Tibial nerve (tissue), 4 donors: ENCODE measurements around the gene TSPAN16. TPM values are rescaled to one million over a fixed set of nuclear protein-coding genes. Genes with fewer than 3 reads are reported as not detected.
A peak's percentile ranks its signal among the peaks of the same experiment; 100 is the strongest.

ENCODE experiments used
- DNase-seq, 2 donors: peaks; one replicate each; pipeline ENCODE4 v3.0.0-alpha.2; 2019; ENCODE audit warnings: low spot score in 2 of 2
- H3K27ac ChIP-seq, 4 donors: fragments of 200-600 bp; sonication (generic) in 3 of 4; one replicate each; pipeline ENCODE4 v1.5.1; 2017 to 2019; ENCODE audit warnings: mild to moderate bottlenecking in 1 of 4
- H3K27me3 ChIP-seq, 2 donors: fragments of 200-600 bp; sonication (generic) in 1 of 2; one replicate each; pipeline versions ENCODE4 v1.5.1 to v1.6.0; 2017 to 2019
- H3K36me3 ChIP-seq, 3 donors: fragments of 200-600 bp; sonication (generic); one replicate each; pipeline ENCODE4 v1.5.1; 2018 to 2019
- H3K4me1 ChIP-seq, 4 donors: fragments of 200-600 bp; sonication (generic) in 3 of 4; one replicate each; pipeline ENCODE4 v1.5.1; 2017 to 2019
- H3K4me3 ChIP-seq, 4 donors: fragments of 200-600 bp; sonication (generic) in 3 of 4; one replicate each; pipeline ENCODE4 v1.5.1; 2017 to 2019; ENCODE audit warnings: mild to moderate bottlenecking in 1 of 4, moderate library complexity in 1 of 4
- H3K9me3 ChIP-seq, 4 donors: fragments of 200-600 bp; sonication (generic) in 3 of 4; one replicate each; pipeline ENCODE4 v1.5.1; 2017 to 2019
- CTCF ChIP-seq, 5 experiments: fragments of 200-600 bp in 3 of 5; fragments of 450-650 bp in 2 of 5; sonication (generic) in 3 of 5; IDR thresholded peaks; one replicate each; pipeline ENCODE4 v1.5.1; 2016 to 2019; ENCODE audit warnings: antibody characterized with exemption in 5 of 5, mild to moderate bottlenecking in 3 of 5, moderate library complexity in 2 of 5
- EP300 ChIP-seq, 2 donors: sonication (generic); formaldehyde crosslinking; IDR thresholded peaks; one replicate each; pipeline ENCODE4 v1.6.1; 2017; ENCODE audit warnings: antibody characterized with exemption in 2 of 2, mild to moderate bottlenecking in 1 of 2
- POLR2A ChIP-seq, 2 donors: fragments of 450-650 bp; IDR thresholded peaks; one replicate each; pipeline ENCODE4 v1.6.1; 2017; ENCODE audit warnings: antibody characterized with exemption in 2 of 2, mild to moderate bottlenecking in 2 of 2, moderate library complexity in 2 of 2
- WGBS, 2 donors: methylation state at CpG; one replicate each; pipeline ENCODE4 v1.1.5; 2018; 5-methylcytosine and 5-hydroxymethylcytosine counted together
- total RNA-seq, 4 donors: library from RNA; depleted of rRNA; stranded (reverse); fragments of >200 nt; gene quantifications; one replicate each; pipeline ENCODE4 v1.1.0, GENCODE V29; 2016

TSPAN16 gene
- total RNA-seq, 4 donors from 2014 or later = not detected

DNA sequence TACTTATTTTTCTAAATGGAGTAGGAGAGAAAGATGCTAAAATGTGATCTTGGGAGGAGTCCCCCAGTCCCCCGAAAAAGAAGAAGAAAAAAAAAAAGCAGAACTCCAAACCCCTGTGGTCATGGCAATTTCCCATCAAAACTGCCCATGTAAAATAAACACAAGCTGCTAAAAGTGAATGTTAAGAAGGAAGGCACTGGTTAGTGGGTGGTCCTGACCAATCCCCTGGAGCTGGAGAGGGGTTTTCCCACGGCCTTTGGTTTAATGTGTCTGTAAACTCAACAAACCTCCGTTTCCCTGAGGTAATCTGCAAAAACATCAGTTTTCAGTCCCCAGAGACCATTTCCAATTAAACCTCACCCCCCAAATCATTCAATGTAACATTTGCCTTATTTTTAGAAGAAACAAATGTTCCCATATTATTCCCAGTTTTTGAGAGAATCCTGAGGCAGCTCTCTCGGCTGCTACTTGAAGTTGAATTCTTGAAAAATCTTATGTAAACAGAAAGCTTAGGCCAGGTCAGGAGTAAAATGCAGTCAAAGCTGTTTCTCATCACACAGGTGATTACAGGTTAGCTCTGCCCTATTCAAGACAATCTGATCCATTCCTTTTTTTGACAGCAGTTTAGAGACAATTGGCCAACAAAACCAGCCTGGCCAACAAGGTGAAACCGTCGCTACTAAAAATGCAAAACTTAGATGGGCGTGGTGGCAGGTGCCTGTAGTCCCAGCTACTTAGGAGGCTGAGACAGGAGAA is 26.5 kb downstream of the TSPAN16 start:
- no peaks in the 10 kb centered on the region for H3K9me3 ChIP-seq
- H3K27ac ChIP-seq = peak overlapping the region in 2 of 4 donors; percentile 8 to 22
- no peaks in the 10 kb centered on the region for H3K27me3 ChIP-seq
- H3K36me3 ChIP-seq = peaks cover 0 to 26% (median under 1%) of the 10 kb centered on the region in 3 donors
- H3K4me1 ChIP-seq = peaks cover 3 to 48% (median 23%) of the 10 kb centered on the region in 4 donors
- no peak for DNase-seq
- 49 to 54% methylated on average over 7 of the region's 7 CpGs for WGBS, 2 donors
- no peak overlapping the region for H3K4me3 ChIP-seq
- TF ChIP-seq EP300 (IDR thresholded peaks at IDR 0.05) (no peak), POLR2A (IDR thresholded peaks at IDR 0.05) (no peak), CTCF (IDR thresholded peaks at IDR 0.05) (no peak)

DNA sequence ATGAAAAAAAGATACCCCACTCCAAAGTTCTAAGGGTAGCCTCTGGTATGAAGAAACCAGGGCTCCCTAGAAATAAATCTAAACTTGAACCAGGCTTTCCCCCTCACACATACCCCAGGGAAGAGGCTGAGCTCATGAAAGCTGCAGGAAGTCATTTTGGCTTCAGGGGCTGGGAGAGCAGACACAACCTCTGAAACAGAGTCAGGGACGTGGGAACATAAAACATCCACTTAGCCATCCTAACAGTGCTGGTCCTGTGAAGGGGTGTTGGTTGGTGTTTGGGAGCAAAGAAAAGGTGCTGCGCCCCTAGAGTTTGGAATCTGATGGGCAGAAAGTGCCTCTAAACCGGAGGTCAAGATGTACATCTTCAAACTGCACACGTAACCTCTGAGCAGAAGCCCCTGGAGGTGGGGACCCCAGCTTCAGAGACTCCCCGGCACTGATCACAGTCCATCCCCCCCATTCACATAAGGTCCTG is 27.7 kb downstream of the TSPAN16 start:
- TF ChIP-seq EP300 (IDR thresholded peaks at IDR 0.05) (no peak), CTCF (IDR thresholded peaks at IDR 0.05) (no peak), POLR2A (IDR thresholded peaks at IDR 0.05) (no peak)
- Histone ChIP-seq H3K4me1 (peaks cover 3 to 48% (median 23%) of the 10 kb centered on the region in 4 donors), H3K9me3 (no peaks in the 10 kb centered on the region), H3K27me3 (no peaks in the 10 kb centered on the region), H3K4me3 (no peak overlapping the region), H3K36me3 (peaks cover 0 to 38% (median 2%) of the 10 kb centered on the region in 3 donors), H3K27ac (peak overlapping the region; percentile 12 to 83 (median 71))
- WGBS, 2 donors = 50 to 69% methylated on average over 5 of the region's 5 CpGs
- DNase-seq = no peak

GRCh38 chr19:11324079-11324661 is 28.2 kb downstream of the TSPAN16 start:
- H3K9me3 ChIP-seq = no peaks in the 10 kb centered on the region
- peaks cover 0 to 43% (median 2%) of the 10 kb centered on the region in 3 donors for H3K36me3 ChIP-seq
- H3K4me3 ChIP-seq = no peak overlapping the region
- DNase-seq = peak; percentile 51 to 83
- peaks cover 3 to 48% (median 23%) of the 10 kb centered on the region in 4 donors for H3K4me1 ChIP-seq
- peak overlapping the region; percentile 62 to 83 (median 74) for H3K27ac ChIP-seq
- H3K27me3 ChIP-seq = no peaks in the 10 kb centered on the region
- 16 to 19% methylated on average over 10 of the region's 10 CpGs for WGBS, 2 donors
- TF ChIP-seq EP300 (IDR thresholded peaks at IDR 0.05) (peak; percentile 35 to 91), CTCF (IDR thresholded peaks at IDR 0.05) (no peak)

DNA sequence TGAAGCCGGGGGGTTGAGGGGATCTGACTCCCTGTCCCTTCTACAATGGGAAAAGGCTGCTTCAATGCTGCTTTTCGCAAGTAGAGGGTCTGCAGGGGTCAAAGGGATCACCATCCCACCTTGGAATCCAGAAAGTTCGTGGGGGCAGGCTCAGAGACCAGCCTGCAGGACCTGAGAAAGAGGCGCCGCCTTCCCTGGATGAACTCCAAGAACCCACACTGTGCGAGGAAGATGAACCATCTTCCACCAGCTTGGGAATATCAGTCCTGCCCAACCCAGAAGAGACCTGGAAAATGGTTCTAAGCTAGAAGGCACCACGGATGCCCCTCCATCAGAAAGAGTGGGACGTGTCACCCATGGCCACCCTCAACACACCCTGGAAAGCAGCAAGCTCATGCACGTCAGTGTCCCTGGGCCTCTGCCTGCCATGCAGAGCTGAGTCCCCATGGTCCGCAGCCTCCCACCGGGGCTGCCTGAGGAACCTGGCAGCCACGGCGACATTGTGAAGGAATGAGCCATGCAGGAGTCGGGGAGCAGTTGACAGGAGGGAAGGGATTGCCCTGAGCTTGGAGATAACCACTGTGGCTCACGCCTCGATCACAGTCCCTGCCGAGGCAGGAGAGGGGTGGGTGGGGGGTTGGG is 28.9 kb downstream of the TSPAN16 start:
- Histone ChIP-seq H3K4me1 (peaks cover 3 to 48% (median 23%) of the 10 kb centered on the region in 4 donors), H3K4me3 (no peak overlapping the region), H3K27me3 (no peaks in the 10 kb centered on the region), H3K27ac (peak overlapping the region; percentile 62 to 83 (median 74)), H3K9me3 (no peaks in the 10 kb centered on the region), H3K36me3 (peaks cover 0 to 50% (median 2%) of the 10 kb centered on the region in 3 donors)
- TF ChIP-seq EP300 (IDR thresholded peaks at IDR 0.05) = no peak
- no peak for TF ChIP-seq CTCF (IDR thresholded peaks at IDR 0.05)
- no peak for TF ChIP-seq POLR2A (IDR thresholded peaks at IDR 0.05)
- no peak for DNase-seq
- 62 to 72% methylated on average over 8 to 11 of the region's 17 CpGs for WGBS, 2 donors
